SU-DHL-6 (cell line): Measurements from ENCODE around the gene CPSF2.

Experiments
- H2AFZ ChIP-seq: fragments of 200-600 bp; sonication (generic); 2 replicates; pipeline ENCODE4 v1.6.1; 2014; ENCODE audit warnings: low read depth, mild to moderate bottlenecking, moderate library complexity, mixed read lengths, antibody characterized with exemption, low read length; ENCODE audit not compliant: severe bottlenecking
- H3F3A ChIP-seq: fragments of 200-600 bp; shearing (Covaris generic); 2 replicates; pipeline ENCODE4 v1.6.0; 2016; ENCODE audit warnings: antibody characterized with exemption, mild to moderate bottlenecking; ENCODE audit not compliant: insufficient read depth
- H3K27ac ChIP-seq: fragments of 200-600 bp; sonication (generic); 2 replicates; pipeline ENCODE4 v1.5.1; 2016; ENCODE audit warnings: low read depth, mild to moderate bottlenecking, low read length, moderate library complexity, mixed read lengths
- H3K27me3 ChIP-seq: fragments of 200-600 bp; sonication (generic), shearing (Covaris generic); 2 replicates; pipeline ENCODE4 v1.6.0; 2014; ENCODE audit warnings: mild to moderate bottlenecking, low read length
- H3K36me3 ChIP-seq: fragments of 200-600 bp; sonication (generic); 2 replicates; pipeline ENCODE4 v1.6.1; 2014; ENCODE audit warnings: mild to moderate bottlenecking, low read length, mixed read lengths
- H3K4me2 ChIP-seq: fragments of 300-600, 200-600 bp; shearing (Covaris generic), sonication (generic); 2 replicates; pipeline ENCODE4 v1.6.0; 2014; ENCODE audit warnings: low read length, low read depth, mild to moderate bottlenecking; ENCODE audit not compliant: poor library complexity, severe bottlenecking
- H3K4me3 ChIP-seq: fragments of 200-600 bp; sonication (generic); 2 replicates; pipeline ENCODE4 v1.5.1; 2014; ENCODE audit warnings: antibody characterized with exemption, low read length, mild to moderate bottlenecking, mixed read lengths; ENCODE audit not compliant: insufficient read depth, poor library complexity, severe bottlenecking
- H3K79me2 ChIP-seq: fragments of 200-600 bp; sonication (generic); 2 replicates; pipeline ENCODE4 v1.6.1; 2014; ENCODE audit warnings: mild to moderate bottlenecking, low read length, moderate library complexity; ENCODE audit not compliant: insufficient read depth
- H3K9ac ChIP-seq: fragments of 200-600 bp; sonication (generic); 2 replicates; pipeline ENCODE4 v1.7.0; 2014; ENCODE audit warnings: mild to moderate bottlenecking, low read length
- H3K9me2 ChIP-seq: fragments of 200-600 bp; sonication (generic); replicated peaks from 2 replicates; pipeline ENCODE4 v1.6.1; 2014; ENCODE audit warnings: low read length; ENCODE audit not compliant: insufficient read depth
- H3K9me3 ChIP-seq: fragments of 200-600 bp; sonication (generic); 2 replicates; pipeline ENCODE4 v1.6.1; 2014; ENCODE audit warnings: low read length, mixed read lengths; ENCODE audit not compliant: insufficient read depth
- H4K20me1 ChIP-seq: fragments of 200-600 bp; sonication (generic); 2 replicates; pipeline ENCODE4 v1.6.1; 2014; ENCODE audit warnings: low read depth, mild to moderate bottlenecking, antibody characterized with exemption, low read length, moderate library complexity, mixed read lengths
- CTCF ChIP-seq: fragments of 200-600 bp; sonication (generic); IDR thresholded peaks from one replicate; pipeline ENCODE4 v1.5.1; 2017; ENCODE audit warnings: antibody characterized with exemption, mild to moderate bottlenecking, low read length, moderate library complexity; ENCODE audit not compliant: insufficient read depth, poor library complexity, severe bottlenecking
- EZH2phosphoT487 ChIP-seq: fragments of 200-600 bp; sonication (generic), shearing (Covaris generic); conservative IDR thresholded peaks from 2 replicates; pipeline ENCODE4 v1.6.1; 2018; ENCODE audit warnings: mild to moderate bottlenecking, antibody characterized with exemption, low read length, moderate library complexity, mixed read lengths

The CPSF2 gene

GRCh38 chr14:92203116-92203515, 81.3 kb downstream of the CPSF2 start:
- H3K4me3 ChIP-seq: no peak overlapping the region
- H3K79me2 ChIP-seq: no peaks in the 10 kb centered on the region
- no peak overlapping the region for H2AFZ ChIP-seq
- H3K36me3 ChIP-seq: no peaks in the 10 kb centered on the region
- H4K20me1 ChIP-seq: no peaks in the 10 kb centered on the region
- H3K9ac ChIP-seq: no peak overlapping the region
- H3K27ac ChIP-seq: no peak overlapping the region
- TF ChIP-seq EZH2phosphoT487 (no peak), CTCF (no peak)
- no peaks in the 10 kb centered on the region for H3K9me2 ChIP-seq
- no peak overlapping the region for H3K4me2 ChIP-seq
- H3K27me3 ChIP-seq: no peaks in the 10 kb centered on the region
- no peaks in the 10 kb centered on the region for H3F3A ChIP-seq
- H3K9me3 ChIP-seq: 0 out of 2 replicates have a peak, but pooled peaks cover 3% of the 10 kb centered on the region

GRCh38 chr14:92204792-92205191, 83.0 kb downstream of the CPSF2 start:
- Histone ChIP-seq H3K36me3 (no peaks in the 10 kb centered on the region), H3K27ac (no peak overlapping the region), H3K79me2 (no peaks in the 10 kb centered on the region), H3K4me2 (no peak overlapping the region), H4K20me1 (no peaks in the 10 kb centered on the region), H3K4me3 (no peak overlapping the region), H2AFZ (no peak overlapping the region), H3K9ac (no peak overlapping the region), H3K9me3 (0 out of 2 replicates have a peak, but pooled peaks cover 3% of the 10 kb centered on the region), H3K27me3 (no peaks in the 10 kb centered on the region), H3F3A (no peaks in the 10 kb centered on the region), H3K9me2 (no peaks in the 10 kb centered on the region)
- TF ChIP-seq EZH2phosphoT487 (no peak), CTCF (no peak)

- H3K36me3 ChIP-seq: no peaks in the 10 kb centered on the region
- TF ChIP-seq EZH2phosphoT487 (no peak), CTCF (no peak)
- no peaks in the 10 kb centered on the region for H3K9me3 ChIP-seq
- no peaks in the 10 kb centered on the region for H3K27me3 ChIP-seq
- no peaks in the 10 kb centered on the region for H3F3A ChIP-seq
- H3K79me2 ChIP-seq: no peaks in the 10 kb centered on the region
- H3K27ac ChIP-seq: no peak overlapping the region
- no peak overlapping the region for H3K4me2 ChIP-seq
- H3K9ac ChIP-seq: no peak overlapping the region
- H4K20me1 ChIP-seq: no peaks in the 10 kb centered on the region
- H3K9me2 ChIP-seq: no peaks in the 10 kb centered on the region
- no peak overlapping the region for H2AFZ ChIP-seq
- H3K4me3 ChIP-seq: no peak overlapping the region
These were observed 85.5 kb downstream of the CPSF2 start for GRCh38 chr14:92207012-92207927.
